GM21737 (cell line): ENCODE results near the gene AFAP1.
A peak's percentile ranks its signal among the peaks of the same experiment; 100 is the strongest.

ENCODE experiments used
- ATAC-seq: cut with Tn5 transposase; IDR thresholded peaks from one replicate; pipeline ENCODE4 v1.9.1; 2021; ENCODE audit warnings: mild to moderate bottlenecking, moderate library complexity; ENCODE audit not compliant: unreplicated experiment

The AFAP1 gene

GRCh38 chr4:7939377-7940108 lies at the start of gene AFAP1:
TSS of gene AFAP1 (minus strand) at chr4:7939861. CDS start at chr4:7872078, 67,783 bp downstream.
- peak; percentile 93 for ATAC-seq

- ATAC-seq = no peak
Measured at GRCh38 chr4:7988437-7988836, 48.8 kb upstream of the AFAP1 start.

GRCh38 chr4:7987148-7987989 lies 47.7 kb upstream of the AFAP1 start:
- ATAC-seq = peak; percentile 72

- no peak for ATAC-seq
Measured at GRCh38 chr4:7985891-7986441, 46.3 kb upstream of the AFAP1 start.

GRCh38 chr4:7985072-7985471 lies 45.4 kb upstream of the AFAP1 start:
- ATAC-seq = no peak

- ATAC-seq = no peak
Measured at GRCh38 chr4:7984286-7984925, 44.7 kb upstream of the AFAP1 start.

- ATAC-seq = no peak
Measured at GRCh38 chr4:7983296-7983695, 43.6 kb upstream of the AFAP1 start.

- ATAC-seq = no peak
Measured at GRCh38 chr4:7981738-7982394, 42.2 kb upstream of the AFAP1 start.

- no peak for ATAC-seq
Measured at GRCh38 chr4:7980036-7980435, 40.4 kb upstream of the AFAP1 start.

- ATAC-seq = no peak
Measured at GRCh38 chr4:7979652-7979968, 39.9 kb upstream of the AFAP1 start.

GRCh38 chr4:7978907-7979651 lies 39.4 kb upstream of the AFAP1 start:
- ATAC-seq = no peak

- no peak for ATAC-seq
Measured at GRCh38 chr4:7978489-7978888, 38.8 kb upstream of the AFAP1 start.

- ATAC-seq = no peak
Measured at GRCh38 chr4:7976634-7977033, 37.0 kb upstream of the AFAP1 start.

GRCh38 chr4:7976025-7976424 lies 36.4 kb upstream of the AFAP1 start:
- no peak for ATAC-seq

- no peak for ATAC-seq
Measured at GRCh38 chr4:7974425-7974824, 34.8 kb upstream of the AFAP1 start.

- no peak for ATAC-seq
Measured at GRCh38 chr4:7973545-7973981, 33.9 kb upstream of the AFAP1 start.

- no peak for ATAC-seq
Measured at GRCh38 chr4:7971881-7972500, 32.3 kb upstream of the AFAP1 start.

GRCh38 chr4:7971159-7971631 lies 31.5 kb upstream of the AFAP1 start:
- ATAC-seq = no peak

- peak; percentile 10 for ATAC-seq
Measured at GRCh38 chr4:7970361-7970946, 30.8 kb upstream of the AFAP1 start.
